Activated naive CD4-positive, alpha-beta T cell (primary cell): Measurements from ENCODE around the gene METTL24.
"Not testable (repeated sequence)": the region's sequence is repeated elsewhere in the genome, so short reads cannot be mapped to it uniquely, and the experiment has no call there.

Source experiments
- DNase-seq, 4 experiments: peaks; one replicate each; lab custom pipeline; 2025; lab: John Stamatoyannopoulos, UW

Gene METTL24

GRCh38 chr6:110265273-110265672 is 92.9 kb downstream of the METTL24 start:
- no peak for DNase-seq

- DNase-seq: no peak
These were observed 101.8 kb downstream of the METTL24 start for GRCh38 chr6:110256366-110256765.

- DNase-seq: no peak
These were observed 102.9 kb downstream of the METTL24 start for GRCh38 chr6:110255211-110255750.

GRCh38 chr6:110250838-110251237 is 107.3 kb downstream of the METTL24 start:
- no peak for DNase-seq

DNA sequence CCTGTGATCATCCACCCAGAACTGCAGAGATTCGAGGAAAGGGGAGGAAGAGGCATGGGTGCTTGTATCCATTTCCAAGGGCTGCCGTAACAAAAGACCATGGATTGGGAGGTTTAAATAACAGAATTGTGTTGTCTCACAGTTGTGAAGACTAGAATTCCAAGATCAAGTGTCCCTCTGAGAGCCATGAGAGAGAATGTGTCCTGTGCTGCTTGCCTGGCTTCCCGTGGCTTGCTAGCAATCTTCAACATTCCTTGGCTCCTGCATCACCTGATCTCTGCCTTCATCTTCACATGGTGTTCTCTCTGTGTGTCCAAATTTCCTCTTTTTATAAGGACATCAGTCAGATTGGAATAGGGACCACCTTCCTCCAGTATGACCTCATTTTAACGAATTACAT is 108.1 kb downstream of the METTL24 start:
- no peak for DNase-seq

- no peak for DNase-seq
These were observed 111.1 kb downstream of the METTL24 start for GRCh38 chr6:110246900-110247546.

GRCh38 chr6:110246378-110246777 is 111.8 kb downstream of the METTL24 start:
- no peak for DNase-seq

- DNase-seq: not testable (repeated sequence)
These were observed 113.5 kb downstream of the METTL24 start for GRCh38 chr6:110244621-110245020.

- no peak for DNase-seq
These were observed 118.4 kb downstream of the METTL24 start for GRCh38 chr6:110239526-110240274.

DNA sequence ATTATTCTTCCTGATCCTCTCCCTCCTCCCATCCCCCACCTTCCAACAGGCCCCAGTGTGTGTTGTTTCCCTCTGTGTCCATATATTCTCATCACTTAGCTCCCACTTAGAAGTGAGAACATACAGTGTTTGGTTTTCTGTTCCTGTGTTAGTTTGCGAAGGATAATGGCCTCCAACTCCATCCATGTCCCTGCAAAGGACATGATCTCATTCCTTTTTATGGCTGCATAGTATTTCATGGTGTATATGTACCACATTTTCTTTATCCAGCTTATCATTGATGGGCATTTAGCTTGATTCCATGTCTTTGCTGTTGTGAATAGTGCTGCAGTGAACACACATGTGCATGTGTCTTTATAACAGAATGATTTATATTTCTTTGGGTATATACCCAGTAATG is 122.1 kb downstream of the METTL24 start:
- not testable (repeated sequence) for DNase-seq

- no peak for DNase-seq
These were observed 124.3 kb downstream of the METTL24 start for GRCh38 chr6:110233770-110234374.

DNA sequence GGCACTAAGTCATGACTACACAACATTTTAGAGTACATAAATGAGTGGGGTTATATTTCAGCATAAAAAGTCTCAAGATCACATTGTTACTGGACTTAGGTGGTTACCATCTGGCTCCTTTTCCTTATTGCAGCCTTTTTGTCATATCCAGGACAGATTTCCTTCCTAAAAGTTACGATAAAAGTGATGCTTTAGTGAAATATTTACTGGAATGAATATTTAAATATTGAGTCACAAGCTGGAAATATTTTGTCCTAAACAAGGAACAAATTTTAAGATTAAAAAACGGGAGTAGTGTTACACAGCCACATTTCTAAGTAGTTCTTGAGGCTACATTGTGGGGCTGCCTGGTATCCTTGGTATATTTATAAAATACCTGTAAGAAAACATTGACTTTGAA is 125.7 kb downstream of the METTL24 start:
- DNase-seq: no peak

- DNase-seq: no peak
These were observed 131.9 kb downstream of the METTL24 start for GRCh38 chr6:110226261-110226660.

GRCh38 chr6:110221738-110222137 is 136.4 kb downstream of the METTL24 start:
- no peak for DNase-seq

- DNase-seq: no peak
These were observed 140.9 kb downstream of the METTL24 start for GRCh38 chr6:110217266-110217665.

- DNase-seq: no peak
These were observed 142.0 kb downstream of the METTL24 start for GRCh38 chr6:110216140-110216539.

DNA sequence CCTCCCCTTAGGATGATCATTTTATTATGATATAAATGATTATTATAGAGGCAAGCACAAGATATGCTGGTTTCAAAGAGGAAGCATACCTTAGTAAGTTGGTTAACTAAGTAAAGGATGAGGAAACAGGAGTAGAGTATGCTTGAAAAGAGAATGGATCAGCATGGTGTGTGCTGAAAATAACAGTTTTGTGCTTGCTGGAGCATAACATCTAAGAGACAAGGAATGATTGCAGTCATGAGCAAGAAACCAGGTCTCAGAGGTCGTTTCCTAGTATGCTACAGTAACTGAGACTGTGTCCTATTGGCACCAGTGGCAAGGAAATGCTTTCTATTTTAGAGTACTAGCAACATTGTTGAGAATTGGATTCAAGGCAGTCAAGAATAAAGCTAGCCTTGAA is 143.8 kb downstream of the METTL24 start:
- DNase-seq: no peak

- no peak for DNase-seq
These were observed 146.4 kb downstream of the METTL24 start for GRCh38 chr6:110211753-110212152.

DNA sequence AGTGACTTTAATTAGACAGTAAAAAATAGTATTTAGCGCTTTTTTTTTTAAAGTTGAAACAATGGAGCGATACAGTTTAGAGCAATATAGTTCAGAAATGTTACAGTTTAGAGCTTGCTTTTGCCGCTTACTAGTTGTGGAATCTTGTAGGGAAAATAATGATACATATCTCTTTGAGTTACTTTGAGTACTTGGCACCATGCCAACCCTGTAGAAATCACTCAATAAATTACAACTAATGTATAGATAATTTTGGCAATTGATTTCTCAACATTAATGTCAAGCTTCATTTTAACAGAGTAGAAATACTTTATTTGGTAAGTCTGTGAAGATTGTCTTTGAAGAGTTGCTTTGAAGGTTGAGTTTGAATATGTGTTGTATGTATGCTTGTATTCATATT is 150.5 kb downstream of the METTL24 start:
- DNase-seq: no peak

DNA sequence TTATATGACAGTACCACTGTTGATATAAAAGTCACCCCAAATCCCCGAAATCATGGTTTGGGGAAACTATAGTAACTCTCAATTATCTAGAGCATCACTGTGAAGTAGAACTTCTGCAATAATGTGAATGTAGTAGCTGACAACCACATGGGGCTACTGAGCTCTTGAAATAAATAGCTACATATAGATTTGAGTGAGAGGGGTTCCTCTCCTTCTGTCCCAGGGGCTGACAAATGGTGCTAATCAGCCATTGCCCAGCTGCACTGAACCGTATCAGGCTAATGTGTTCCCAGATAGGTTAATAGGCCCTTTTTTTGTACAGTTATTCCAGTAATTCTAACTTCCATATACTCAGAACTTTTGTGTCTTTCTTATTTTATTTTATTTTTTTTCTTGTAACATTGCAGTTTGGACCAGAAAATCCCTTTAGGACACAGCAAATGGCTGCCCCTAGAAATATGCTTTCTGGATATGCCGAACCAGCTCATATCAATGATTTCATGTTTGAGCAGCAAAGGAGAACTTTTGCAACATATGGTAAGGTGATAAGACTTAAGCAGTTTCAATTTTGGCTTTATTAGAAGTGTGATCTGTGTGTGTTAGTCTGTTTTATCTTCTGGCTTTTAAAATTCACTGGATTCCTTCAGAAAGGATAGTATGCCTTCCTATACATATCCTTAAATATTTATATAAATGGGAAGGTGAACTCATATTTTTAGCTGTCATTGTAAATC is 156.8 kb downstream of the METTL24 start:
- DNase-seq: no peak

DNA sequence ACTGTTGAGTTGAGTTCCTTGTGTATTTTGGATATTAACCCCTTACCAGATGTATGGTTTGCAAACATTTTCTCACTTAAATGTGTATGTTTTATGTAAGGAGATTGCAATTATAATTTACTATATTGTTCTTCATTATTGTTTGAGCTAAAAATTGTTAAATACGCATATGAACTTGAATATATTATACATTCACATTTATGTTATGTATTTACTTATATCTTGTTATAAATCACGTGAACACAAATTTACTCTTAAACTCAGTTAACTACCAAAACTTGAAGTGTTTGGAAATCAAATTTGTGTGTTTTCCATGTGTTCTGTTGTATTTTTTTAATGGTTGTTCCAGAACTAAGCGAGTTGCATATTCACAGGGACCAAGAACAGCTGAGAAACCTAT is 159.6 kb downstream of the METTL24 start:
- DNase-seq: no peak

- DNase-seq: no peak
These were observed 161.3 kb downstream of the METTL24 start for GRCh38 chr6:110196874-110197273.
